ENCODE results near the gene LGALS9B.
"Not testable (repeated sequence)": the region's sequence is repeated elsewhere in the genome, so short reads cannot be mapped to it uniquely, and the experiment has no call there.

The LGALS9B gene

GRCh38 chr17:20494147-20494546 is 26.8 kb upstream of the LGALS9B start:
- not testable (repeated sequence) for DNase-seq; H3K36me3 ChIP-seq (ENCODE audit: control insufficient read depth in 1 of 2, insufficient read depth in 2 of 2, low read depth in 1 of 2, low read length in 2 of 2); H3K4ac ChIP-seq (ENCODE audit: low read depth in 1 of 2, low read length in 2 of 2); H3K27me3 ChIP-seq (ENCODE audit: control insufficient read depth in 1 of 2, insufficient read depth in 1 of 2, low read length in 2 of 2); H3K18ac ChIP-seq (ENCODE audit: low read depth in 1 of 2, low read length in 2 of 2); H3K9me3 ChIP-seq (ENCODE audit: control insufficient read depth, low read length); H3K79me1 ChIP-seq (replicated peaks; ENCODE audit: low read length, poor library complexity, severe bottlenecking); H2BK5ac ChIP-seq (ENCODE audit: low read depth, low read length, poor library complexity, severe bottlenecking); H2BK12ac ChIP-seq (ENCODE audit: low read length in 2 of 2); H2AFZ ChIP-seq (ENCODE audit: low read depth, low read length); H3K23ac ChIP-seq (ENCODE audit: low read length in 2 of 2); H3K4me2 ChIP-seq (ENCODE audit: low read length, poor library complexity, severe bottlenecking); H3K27ac ChIP-seq (ENCODE audit: low read length, poor library complexity, severe bottlenecking); H2AK5ac ChIP-seq (ENCODE audit: low read length, severe bottlenecking); H4K91ac ChIP-seq (ENCODE audit: low read length); H3K9ac ChIP-seq (ENCODE audit: low read length); H3K14ac ChIP-seq (ENCODE audit: low read length in 2 of 2); H3K4me1 ChIP-seq (ENCODE audit: control insufficient read depth, insufficient read depth, low read depth, low read length); H2BK120ac ChIP-seq (ENCODE audit: low read depth, low read length); H2BK15ac ChIP-seq (ENCODE audit: low read depth, poor library complexity, severe bottlenecking); H4K8ac ChIP-seq (ENCODE audit: low read length); H3K4me3 ChIP-seq (ENCODE audit: insufficient read depth in 1 of 2, low read depth in 1 of 2, low read length in 2 of 2)
- WGBS, result no CpG with 5 or more reads among the region's 9 CpGs

GRCh38 chr17:20492971-20493370 is 25.6 kb upstream of the LGALS9B start:
- H3K4me1 ChIP-seq (ENCODE audit: control insufficient read depth, insufficient read depth, low read depth, low read length); H4K8ac ChIP-seq (ENCODE audit: low read length); H3K9ac ChIP-seq (ENCODE audit: low read length); H2AFZ ChIP-seq (ENCODE audit: low read depth, low read length); H4K91ac ChIP-seq (ENCODE audit: low read length); H2BK5ac ChIP-seq (ENCODE audit: low read depth, low read length, poor library complexity, severe bottlenecking); H3K18ac ChIP-seq (ENCODE audit: low read depth in 1 of 2, low read length in 2 of 2); H3K4me2 ChIP-seq (ENCODE audit: low read length, poor library complexity, severe bottlenecking); H3K9me3 ChIP-seq (ENCODE audit: control insufficient read depth, low read length); H3K14ac ChIP-seq (ENCODE audit: low read length in 2 of 2); H2BK120ac ChIP-seq (ENCODE audit: low read depth, low read length); H3K79me1 ChIP-seq (replicated peaks; ENCODE audit: low read length, poor library complexity, severe bottlenecking); H2BK12ac ChIP-seq (ENCODE audit: low read length in 2 of 2); H3K27me3 ChIP-seq (ENCODE audit: control insufficient read depth in 1 of 2, insufficient read depth in 1 of 2, low read length in 2 of 2); H3K27ac ChIP-seq (ENCODE audit: low read length, poor library complexity, severe bottlenecking); DNase-seq; H3K4me3 ChIP-seq (ENCODE audit: insufficient read depth in 1 of 2, low read depth in 1 of 2, low read length in 2 of 2); H3K23ac ChIP-seq (ENCODE audit: low read length in 2 of 2); H2AK5ac ChIP-seq (ENCODE audit: low read length, severe bottlenecking); H3K4ac ChIP-seq (ENCODE audit: low read depth in 1 of 2, low read length in 2 of 2); H3K36me3 ChIP-seq (ENCODE audit: control insufficient read depth in 1 of 2, insufficient read depth in 2 of 2, low read depth in 1 of 2, low read length in 2 of 2); H2BK15ac ChIP-seq (ENCODE audit: low read depth, poor library complexity, severe bottlenecking): not testable (repeated sequence)
- WGBS, result 100% methylated on average over 1 of the region's 8 CpGs

GRCh38 chr17:20492099-20492498 is 24.8 kb upstream of the LGALS9B start:
- H3K9me3 ChIP-seq (ENCODE audit: control insufficient read depth, low read length); H2BK15ac ChIP-seq (ENCODE audit: low read depth, poor library complexity, severe bottlenecking); H2BK5ac ChIP-seq (ENCODE audit: low read depth, low read length, poor library complexity, severe bottlenecking); H3K4ac ChIP-seq (ENCODE audit: low read depth in 1 of 2, low read length in 2 of 2); DNase-seq; H3K4me1 ChIP-seq (ENCODE audit: control insufficient read depth, insufficient read depth, low read depth, low read length); H3K14ac ChIP-seq (ENCODE audit: low read length in 2 of 2); H3K27me3 ChIP-seq (ENCODE audit: control insufficient read depth in 1 of 2, insufficient read depth in 1 of 2, low read length in 2 of 2); H3K36me3 ChIP-seq (ENCODE audit: control insufficient read depth in 1 of 2, insufficient read depth in 2 of 2, low read depth in 1 of 2, low read length in 2 of 2); H3K4me3 ChIP-seq (ENCODE audit: insufficient read depth in 1 of 2, low read depth in 1 of 2, low read length in 2 of 2); H3K9ac ChIP-seq (ENCODE audit: low read length); H3K27ac ChIP-seq (ENCODE audit: low read length, poor library complexity, severe bottlenecking); H3K79me1 ChIP-seq (replicated peaks; ENCODE audit: low read length, poor library complexity, severe bottlenecking); H3K18ac ChIP-seq (ENCODE audit: low read depth in 1 of 2, low read length in 2 of 2); H2BK12ac ChIP-seq (ENCODE audit: low read length in 2 of 2); H4K8ac ChIP-seq (ENCODE audit: low read length); H3K4me2 ChIP-seq (ENCODE audit: low read length, poor library complexity, severe bottlenecking); H4K91ac ChIP-seq (ENCODE audit: low read length); H2AK5ac ChIP-seq (ENCODE audit: low read length, severe bottlenecking); H2AFZ ChIP-seq (ENCODE audit: low read depth, low read length); H3K23ac ChIP-seq (ENCODE audit: low read length in 2 of 2); H2BK120ac ChIP-seq (ENCODE audit: low read depth, low read length): not testable (repeated sequence)
- no CpG with 5 or more reads among the region's 6 CpGs for WGBS

GRCh38 chr17:20484930-20485329 is 17.6 kb upstream of the LGALS9B start:
- peak overlapping the region; percentile 45 for H3K9ac ChIP-seq (ENCODE audit: low read length)
- H2BK5ac ChIP-seq (ENCODE audit: low read depth, low read length, poor library complexity, severe bottlenecking); H3K23ac ChIP-seq (ENCODE audit: low read length in 2 of 2); H3K4ac ChIP-seq (ENCODE audit: low read depth in 1 of 2, low read length in 2 of 2); H3K27ac ChIP-seq (ENCODE audit: low read length, poor library complexity, severe bottlenecking); H3K36me3 ChIP-seq (ENCODE audit: control insufficient read depth in 1 of 2, insufficient read depth in 2 of 2, low read depth in 1 of 2, low read length in 2 of 2); H2BK12ac ChIP-seq (ENCODE audit: low read length in 2 of 2); H2AFZ ChIP-seq (ENCODE audit: low read depth, low read length); H3K18ac ChIP-seq (ENCODE audit: low read depth in 1 of 2, low read length in 2 of 2); H4K8ac ChIP-seq (ENCODE audit: low read length); H3K9me3 ChIP-seq (ENCODE audit: control insufficient read depth, low read length); H3K14ac ChIP-seq (ENCODE audit: low read length in 2 of 2); H3K4me1 ChIP-seq (ENCODE audit: control insufficient read depth, insufficient read depth, low read depth, low read length); H3K79me1 ChIP-seq (replicated peaks; ENCODE audit: low read length, poor library complexity, severe bottlenecking); H3K4me2 ChIP-seq (ENCODE audit: low read length, poor library complexity, severe bottlenecking); H2AK5ac ChIP-seq (ENCODE audit: low read length, severe bottlenecking); H3K27me3 ChIP-seq (ENCODE audit: control insufficient read depth in 1 of 2, insufficient read depth in 1 of 2, low read length in 2 of 2); H2BK120ac ChIP-seq (ENCODE audit: low read depth, low read length); H4K91ac ChIP-seq (ENCODE audit: low read length); H2BK15ac ChIP-seq (ENCODE audit: low read depth, poor library complexity, severe bottlenecking): not testable (repeated sequence)
- WGBS, result 2% methylated on average over 4 of the region's 6 CpGs
- H3K4me3 ChIP-seq (ENCODE audit: insufficient read depth in 1 of 2, low read depth in 1 of 2, low read length in 2 of 2), result peak overlapping the region in 1 of 2 experiments; percentile 37
- peak; percentile 84 for DNase-seq

Measured in mesenchymal stem cell (in vitro differentiated cells and primary cell).